HepG2 (cell line): ENCODE results near the gene TRMU. TPM values are rescaled to one million over a fixed set of nuclear protein-coding genes. Genes with fewer than 3 reads are reported as not detected.

Experiments
- CREB1 ChIP-seq, 2 experiments: fragments of 450-650 bp in 1 of 2; IDR thresholded peaks; 2 replicates each; pipeline ENCODE4 v1.6.1; 2016 to 2017; ENCODE audit warnings: control low read depth in 1 of 2, mild to moderate bottlenecking in 1 of 2, missing compliant biosample characterization in 1 of 2, missing genetic modification characterization in 1 of 2
- FOXM1 ChIP-seq: sonication (generic); formaldehyde crosslinking; IDR thresholded peaks from 2 replicates; pipeline ENCODE4 v1.5.0; 2020; ENCODE audit warnings: missing genetic modification reagents
- GMEB1 ChIP-seq: sonication (generic); formaldehyde crosslinking; IDR thresholded peaks from 2 replicates; pipeline ENCODE4 v1.5.1; 2020; ENCODE audit warnings: missing genetic modification reagents, mild to moderate bottlenecking, borderline replicate concordance
- NFE2L2 ChIP-seq: fragments of 150-350 bp; IDR thresholded peaks from 2 replicates; pipeline ENCODE4 v1.6.1; 2014; ENCODE audit warnings: low read length
- SYNCRIP ChIP-seq: fragments of 200-400 bp; formaldehyde crosslinking; IDR thresholded peaks from 2 replicates; pipeline ENCODE4 v1.6.1; 2018; ENCODE audit warnings: mild to moderate bottlenecking, low read depth, low read length; ENCODE audit not compliant: insufficient read depth
- ZNF382 ChIP-seq: sonication (generic); formaldehyde crosslinking; IDR thresholded peaks from 2 replicates; pipeline ENCODE4 v1.5.0; 2020; ENCODE audit warnings: missing genetic modification reagents, mild to moderate bottlenecking, borderline replicate concordance
- ZNF564 ChIP-seq: sonication (generic); formaldehyde crosslinking; IDR thresholded peaks from 2 replicates; pipeline ENCODE4 v1.8.1; 2023; ENCODE audit warnings: mild to moderate bottlenecking, missing genetic modification reagents
- ZNF674 ChIP-seq: sonication (generic); formaldehyde crosslinking; IDR thresholded peaks from 2 replicates; pipeline ENCODE4 v1.5.0; 2020; ENCODE audit warnings: low read depth, mild to moderate bottlenecking, missing genetic modification reagents
- polyA plus RNA-seq, 8 experiments: library from polyadenylated mRNA; depleted of rRNA in 3 of 8; stranded (reverse) in 7 of 8; unstranded in 1 of 8; fragments of >200 nt; fragmentation: Illumina TruSeq in 4 of 8; extraction: Trizol in 4 of 8; gene quantifications; 2 replicates each; pipeline versions ENCODE4 v1.2.1 to v1.2.3, GENCODE V29; 2011 to 2016; ENCODE audit warnings: low read depth in 4 of 8, missing spikeins in 1 of 8, mixed read lengths in 1 of 8; ENCODE audit not compliant: insufficient read depth in 1 of 8
- total RNA-seq, 5 experiments: library from RNA; depleted of rRNA; stranded (reverse); fragments of >200 nt; fragmentation: Illumina TruSeq; extraction: Trizol; gene quantifications; 2 replicates each; pipeline ENCODE4 v1.2.3, GENCODE V29; 2016; ENCODE audit warnings: low read depth in 1 of 5
- TF ChIP-seq, protein P1 (sequence below): sonication (generic); formaldehyde crosslinking; IDR thresholded peaks from 2 replicates; pipeline ENCODE4 v1.9.0; 2021; ENCODE audit warnings: missing genetic modification reagents, mild to moderate bottlenecking, borderline replicate concordance
- TF ChIP-seq, protein P2 (sequence below): sonication (generic); formaldehyde crosslinking; IDR thresholded peaks from 2 replicates; pipeline ENCODE4 v1.4.0; 2020; ENCODE audit warnings: mild to moderate bottlenecking, missing genetic modification reagents

The TRMU gene
- total and polyA plus RNA-seq, 2 of the 13 experiments (the other 11 are each of a cell fraction or from before 2014, with no cell fraction given), result 31.0 to 50.2 TPM

- TF ChIP-seq CREB1 (IDR thresholded peaks at IDR 0.05) (no peak), CREB1 (CRISPR knock-in tag; IDR thresholded peaks at IDR 0.05) (no peak), SYNCRIP (no peak), GMEB1 (CRISPR knock-in tag) (no peak), FOXM1 (CRISPR knock-in tag) (no peak), ZNF674 (CRISPR knock-in tag) (no peak), ZNF382 (CRISPR knock-in tag) (no peak), ZNF564 (CRISPR knock-in tag) (no peak), NFE2L2 (no peak)
- TF ChIP-seq, protein P1, sequence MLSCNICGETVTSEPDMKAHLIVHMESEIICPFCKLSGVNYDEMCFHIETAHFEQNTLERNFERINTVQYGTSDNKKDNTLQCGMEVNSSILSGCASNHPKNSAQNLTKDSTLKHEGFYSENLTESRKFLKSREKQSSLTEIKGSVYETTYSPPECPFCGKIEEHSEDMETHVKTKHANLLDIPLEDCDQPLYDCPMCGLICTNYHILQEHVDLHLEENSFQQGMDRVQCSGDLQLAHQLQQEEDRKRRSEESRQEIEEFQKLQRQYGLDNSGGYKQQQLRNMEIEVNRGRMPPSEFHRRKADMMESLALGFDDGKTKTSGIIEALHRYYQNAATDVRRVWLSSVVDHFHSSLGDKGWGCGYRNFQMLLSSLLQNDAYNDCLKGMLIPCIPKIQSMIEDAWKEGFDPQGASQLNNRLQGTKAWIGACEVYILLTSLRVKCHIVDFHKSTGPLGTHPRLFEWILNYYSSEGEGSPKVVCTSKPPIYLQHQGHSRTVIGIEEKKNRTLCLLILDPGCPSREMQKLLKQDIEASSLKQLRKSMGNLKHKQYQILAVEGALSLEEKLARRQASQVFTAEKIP (CRISPR knock-in tag), result no peak
- TF ChIP-seq, protein P2, sequence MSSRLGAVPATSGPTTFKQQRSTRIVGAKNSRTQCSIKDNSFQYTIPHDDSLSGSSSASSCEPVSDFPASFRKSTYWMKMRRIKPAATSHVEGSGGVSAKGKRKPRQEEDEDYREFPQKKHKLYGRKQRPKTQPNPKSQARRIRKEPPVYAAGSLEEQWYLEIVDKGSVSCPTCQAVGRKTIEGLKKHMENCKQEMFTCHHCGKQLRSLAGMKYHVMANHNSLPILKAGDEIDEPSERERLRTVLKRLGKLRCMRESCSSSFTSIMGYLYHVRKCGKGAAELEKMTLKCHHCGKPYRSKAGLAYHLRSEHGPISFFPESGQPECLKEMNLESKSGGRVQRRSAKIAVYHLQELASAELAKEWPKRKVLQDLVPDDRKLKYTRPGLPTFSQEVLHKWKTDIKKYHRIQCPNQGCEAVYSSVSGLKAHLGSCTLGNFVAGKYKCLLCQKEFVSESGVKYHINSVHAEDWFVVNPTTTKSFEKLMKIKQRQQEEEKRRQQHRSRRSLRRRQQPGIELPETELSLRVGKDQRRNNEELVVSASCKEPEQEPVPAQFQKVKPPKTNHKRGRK (CRISPR knock-in tag), result no peak
Measured at GRCh38 chr22:46362934-46363515, 27.5 kb downstream of the TRMU start (continued).
